Activated effector memory CD4-positive, alpha-beta T cell treated with anti-CD3 and anti-CD28 coated beads, Interleukin-2, amount 50 U/mL, for 16 hours (primary cell): ENCODE measurements around the gene PYROXD2.

Experiments used
- DNase-seq: peaks from one replicate; pipeline ENCODE4 v3.0.0-alpha.2; 2020

Gene PYROXD2

GRCh38 chr10:98414932-98415730 is at the start of gene PYROXD2:
Gene PYROXD2, minus strand, starts transcription at chr10:98415182. Its CDS starts 47 bp downstream, at chr10:98415135.
- DNase-seq, result peak; percentile 77

- DNase-seq, result no peak
These were observed 49.2 kb upstream of the PYROXD2 start for GRCh38 chr10:98463976-98464754.

- DNase-seq, result no peak
These were observed 48.0 kb upstream of the PYROXD2 start for GRCh38 chr10:98463016-98463415.

- no peak for DNase-seq
These were observed 46.5 kb upstream of the PYROXD2 start for GRCh38 chr10:98461500-98461842.

- DNase-seq, result no peak
These were observed 46.0 kb upstream of the PYROXD2 start for GRCh38 chr10:98460837-98461499.

- DNase-seq, result no peak
These were observed 44.1 kb upstream of the PYROXD2 start for GRCh38 chr10:98458809-98459784.

- no peak for DNase-seq
These were observed 42.7 kb upstream of the PYROXD2 start for GRCh38 chr10:98457721-98458120.

- DNase-seq, result no peak
These were observed 41.9 kb upstream of the PYROXD2 start for GRCh38 chr10:98456686-98457482.

- DNase-seq, result no peak
These were observed 41.1 kb upstream of the PYROXD2 start for GRCh38 chr10:98456043-98456570.

- no peak for DNase-seq
These were observed 38.7 kb upstream of the PYROXD2 start for GRCh38 chr10:98453729-98454128.

- DNase-seq, result no peak
These were observed 35.6 kb upstream of the PYROXD2 start for GRCh38 chr10:98450618-98451017.

- no peak for DNase-seq
These were observed 34.3 kb upstream of the PYROXD2 start for GRCh38 chr10:98449287-98449686.

GRCh38 chr10:98446661-98447221 is 31.8 kb upstream of the PYROXD2 start, which contains the start of gene HPS1:
Gene HPS1, minus strand, starts transcription at chr10:98446935. Its CDS starts 3,695 bp downstream, at chr10:98443240.
- DNase-seq, result peak; percentile 92

- DNase-seq, result peak; percentile 77
These were observed 31.2 kb upstream of the PYROXD2 start for GRCh38 chr10:98446151-98446660.

GRCh38 chr10:98445200-98445812 is 30.3 kb upstream of the PYROXD2 start:
- no peak for DNase-seq

GRCh38 chr10:98444314-98445006 is 29.5 kb upstream of the PYROXD2 start:
- no peak for DNase-seq

GRCh38 chr10:98438715-98439114 is 23.7 kb upstream of the PYROXD2 start:
- no peak for DNase-seq

GRCh38 chr10:98436704-98437103 is 21.7 kb upstream of the PYROXD2 start:
- no peak for DNase-seq

GRCh38 chr10:98435178-98435577 is 20.2 kb upstream of the PYROXD2 start:
- no peak for DNase-seq
